Epidermal melanocyte (primary cell): ENCODE measurements around the gene HDAC10.
A peak's percentile ranks its signal among the peaks of the same experiment; 100 is the strongest.

Experiments
- DNase-seq: peaks from one replicate; pipeline ENCODE4 v3.0.0; 2011; ENCODE audit warnings: low spot score; ENCODE audit not compliant: insufficient read length

Gene HDAC10

GRCh38 chr22:50257041-50257440, 6.0 kb upstream of the HDAC10 start:
- no peak for DNase-seq

GRCh38 chr22:50256258-50256862, 5.3 kb upstream of the HDAC10 start:
- no peak for DNase-seq

- no peak for DNase-seq
Observed at GRCh38 chr22:50255607-50256006, 4.5 kb upstream of the HDAC10 start.

GRCh38 chr22:50255099-50255498, 4.0 kb upstream of the HDAC10 start:
- no peak for DNase-seq

GRCh38 chr22:50253941-50254340, 2.9 kb upstream of the HDAC10 start:
- DNase-seq, result no peak

GRCh38 chr22:50253046-50253915, 2.2 kb upstream of the HDAC10 start:
- no peak for DNase-seq

GRCh38 chr22:50252082-50253045, 1.3 kb upstream of the HDAC10 start:
- peak; percentile 90 for DNase-seq

GRCh38 chr22:50251477-50252081, 514 bp upstream of the HDAC10 start:
- DNase-seq, result no peak

GRCh38 chr22:50250249-50250554, 863 bp downstream of the HDAC10 start:
- no peak for DNase-seq

GRCh38 chr22:50249341-50250248, 1.5 kb downstream of the HDAC10 start:
- no peak for DNase-seq

- DNase-seq, result no peak
Observed at GRCh38 chr22:50248196-50249081, 2.6 kb downstream of the HDAC10 start.

- DNase-seq, result no peak
Observed at GRCh38 chr22:50247748-50248147, 3.3 kb downstream of the HDAC10 start.

GRCh38 chr22:50246242-50247175, 4.6 kb downstream of the HDAC10 start:
- DNase-seq, result no peak

- no peak for DNase-seq
Observed at GRCh38 chr22:50245214-50246072, 5.6 kb downstream of the HDAC10 start.

GRCh38 chr22:50244420-50245213, 6.4 kb downstream of the HDAC10 start, which contains the start of gene TUBGCP6:
Gene TUBGCP6 (minus strand): TSS chr22:50245023. CDS start chr22:50244459, 564 bp downstream.
- DNase-seq, result peak; percentile 96

- no peak for DNase-seq
Observed at GRCh38 chr22:50243685-50244419, 7.2 kb downstream of the HDAC10 start.
